HL-60 (cell line): ENCODE results near the gene ANO1.

ENCODE experiments used
- DNase-seq, 2 experiments: peaks; one replicate each; pipeline ENCODE4 v3.0.0-alpha.2; 2010 to 2020; ENCODE audit warnings: low read depth in 1 of 2, low spot score in 1 of 2
- H3K27ac ChIP-seq: fragments of 250-450 bp; sonication (Bioruptor Pico); replicated peaks from 2 replicates; pipeline ENCODE4 v1.5.1; 2020; ENCODE audit warnings: mild to moderate bottlenecking, moderate library complexity
- H3K27me3 ChIP-seq: fragments of 250-450 bp; sonication (Bioruptor Pico); 2 replicates; pipeline ENCODE4 v1.5.1; 2021; ENCODE audit warnings: mild to moderate bottlenecking, moderate library complexity; ENCODE audit not compliant: insufficient read depth, poor library complexity, severe bottlenecking
- H3K4me3 ChIP-seq: replicated peaks from 2 replicates; pipeline ENCODE4 v1.5.1; 2011; ENCODE audit warnings: mild to moderate bottlenecking, control low read depth, low read length; ENCODE audit not compliant: insufficient read depth
- CTCF ChIP-seq: IDR thresholded peaks from one replicate; pipeline ENCODE4 v1.5.1; 2011; ENCODE audit warnings: low read length, control low read depth, inconsistent platforms; ENCODE audit not compliant: insufficient read depth
- GABPA ChIP-seq: IDR thresholded peaks from 2 replicates; pipeline ENCODE4 v1.6.1; 2012; ENCODE audit warnings: low read depth
- POLR2AphosphoS5 ChIP-seq: IDR thresholded peaks from 2 replicates; pipeline ENCODE4 v1.6.1; 2012; ENCODE audit warnings: low read depth
- REST ChIP-seq: IDR thresholded peaks from 2 replicates; pipeline ENCODE4 v1.6.1; 2012; ENCODE audit warnings: low read depth; ENCODE audit not compliant: insufficient replicate concordance
- SPI1 ChIP-seq: IDR thresholded peaks from 2 replicates; pipeline ENCODE4 v1.6.1; 2012; ENCODE audit warnings: low read depth, mild to moderate bottlenecking, borderline replicate concordance

ANO1 gene

GRCh38 chr11:70153133-70153727, 75.1 kb downstream of the ANO1 start:
- H3K4me3 ChIP-seq, result no peak overlapping the region
- no peaks in the 10 kb centered on the region for H3K27me3 ChIP-seq
- TF ChIP-seq REST (peak; percentile 41), SPI1 (no peak), POLR2AphosphoS5 (no peak)
- no peak overlapping the region for H3K27ac ChIP-seq
- peak in 1 of 2 experiments; percentile 55 for DNase-seq

GRCh38 chr11:70155386-70155785, 77.3 kb downstream of the ANO1 start:
- no peak for DNase-seq
- TF ChIP-seq GABPA (no peak), POLR2AphosphoS5 (no peak), SPI1 (no peak), REST (no peak)
- Histone ChIP-seq H3K27ac (no peak overlapping the region), H3K27me3 (no peaks in the 10 kb centered on the region), H3K4me3 (no peak overlapping the region)

GRCh38 chr11:70156291-70157037, 78.3 kb downstream of the ANO1 start:
- Histone ChIP-seq H3K27ac (no peak overlapping the region), H3K27me3 (no peaks in the 10 kb centered on the region), H3K4me3 (no peak overlapping the region)
- TF ChIP-seq CTCF (no peak), GABPA (no peak), POLR2AphosphoS5 (no peak), REST (no peak), SPI1 (no peak)
- no peak for DNase-seq

- no peaks in the 10 kb centered on the region for H3K27me3 ChIP-seq
- H3K27ac ChIP-seq, result no peak overlapping the region
- no peak for DNase-seq
- TF ChIP-seq GABPA (no peak), SPI1 (no peak), CTCF (no peak), REST (no peak), POLR2AphosphoS5 (no peak)
- H3K4me3 ChIP-seq, result no peak overlapping the region
These were observed 80.1 kb downstream of the ANO1 start for GRCh38 chr11:70158201-70158600.
